B cell (primary cell): ENCODE results near the gene SLC25A2.

ENCODE experiments used
- CTCF ChIP-seq: fragments of 200-600 bp; IDR thresholded peaks from one replicate; pipeline ENCODE4 v1.8.0; 2022; ENCODE audit warnings: antibody characterized with exemption, mild to moderate bottlenecking
- EZH2 ChIP-seq: IDR thresholded peaks from 2 replicates; pipeline ENCODE4 v1.6.1; 2012; ENCODE audit warnings: borderline replicate concordance, low read depth, mild to moderate bottlenecking, moderate library complexity, low read length; ENCODE audit not compliant: insufficient read depth, poor library complexity, severe bottlenecking

GRCh38 chr5:141298376-141298775, 5.5 kb downstream of the SLC25A2 start:
- TF ChIP-seq CTCF (no peak), EZH2 (no peak)
